Measurements from ENCODE around the gene HEMK1.

Gene HEMK1

GRCh38 chr3:50545781-50546180, 23.5 kb upstream of the HEMK1 start:
- no peak for TF ChIP-seq CTCF (IDR thresholded peaks at IDR 0.05; ENCODE audit: extremely low read depth, insufficient read depth, missing control alignments)
- in situ Hi-C loops (cut with MboI; ENCODE audit: low pct_unique_long_range_greater_than_20kb, low sequenced_read_pairs, unreplicated experiment) = no loop called here
- no peak for DNase-seq (ENCODE audit: low spot score)

GRCh38 chr3:50549226-50549625, 20.1 kb upstream of the HEMK1 start:
- DNase-seq (ENCODE audit: low spot score) = no peak
- in situ Hi-C loops (cut with MboI; ENCODE audit: low pct_unique_long_range_greater_than_20kb, low sequenced_read_pairs, unreplicated experiment) = no loop called here
- TF ChIP-seq CTCF (IDR thresholded peaks at IDR 0.05; ENCODE audit: extremely low read depth, insufficient read depth, missing control alignments) = no peak

- in situ Hi-C loops (cut with MboI; ENCODE audit: low pct_unique_long_range_greater_than_20kb, low sequenced_read_pairs, unreplicated experiment) = loop anchor here (10.0 kb wide), 1 partner anchor 205 kb away; the partner anchor contains the start of genes RASSF1 and ZMYND10
- peak; percentile 79 for DNase-seq (ENCODE audit: low spot score)
- TF ChIP-seq CTCF (IDR thresholded peaks at IDR 0.05; ENCODE audit: extremely low read depth, insufficient read depth, missing control alignments) = peak; percentile 85
These were observed 19.1 kb upstream of the HEMK1 start for GRCh38 chr3:50550079-50550736.

DNA sequence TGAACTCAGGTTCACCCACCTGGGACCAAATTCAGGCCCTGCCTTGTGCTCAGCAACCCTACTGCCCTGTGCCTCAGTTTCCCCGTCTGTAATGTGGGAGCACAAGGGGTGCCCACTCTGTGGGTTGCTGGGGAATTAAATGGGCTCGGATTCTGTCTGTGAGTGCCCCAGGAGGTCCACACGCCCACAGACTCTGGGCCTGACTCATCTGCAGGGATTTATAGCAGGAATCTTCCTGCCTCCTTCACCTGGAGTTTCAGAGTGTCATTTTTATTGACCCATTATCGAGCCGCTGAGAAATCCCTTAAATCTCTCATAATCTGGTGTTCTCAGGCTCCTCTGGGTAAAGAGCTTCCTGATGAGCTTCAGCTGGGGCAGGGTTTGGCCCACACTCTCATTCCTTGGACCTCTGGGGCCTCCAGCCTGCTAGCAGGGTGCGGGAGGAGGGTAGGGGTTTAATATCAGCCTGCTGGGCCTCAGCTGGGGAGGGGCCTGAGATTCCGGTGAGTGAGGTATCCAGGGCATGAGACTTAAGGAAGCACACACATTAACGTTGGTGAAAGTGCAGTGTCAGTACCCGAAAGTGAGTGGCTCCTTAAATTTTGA, 18.2 kb upstream of the HEMK1 start:
- in situ Hi-C loops (cut with MboI; ENCODE audit: low pct_unique_long_range_greater_than_20kb, low sequenced_read_pairs, unreplicated experiment) = loop anchor here (10.0 kb wide), 1 partner anchor 206 kb away; the partner anchor contains the start of genes RASSF1 and ZMYND10
- no peak for TF ChIP-seq CTCF (IDR thresholded peaks at IDR 0.05; ENCODE audit: extremely low read depth, insufficient read depth, missing control alignments)
- DNase-seq (ENCODE audit: low spot score) = no peak

DNA sequence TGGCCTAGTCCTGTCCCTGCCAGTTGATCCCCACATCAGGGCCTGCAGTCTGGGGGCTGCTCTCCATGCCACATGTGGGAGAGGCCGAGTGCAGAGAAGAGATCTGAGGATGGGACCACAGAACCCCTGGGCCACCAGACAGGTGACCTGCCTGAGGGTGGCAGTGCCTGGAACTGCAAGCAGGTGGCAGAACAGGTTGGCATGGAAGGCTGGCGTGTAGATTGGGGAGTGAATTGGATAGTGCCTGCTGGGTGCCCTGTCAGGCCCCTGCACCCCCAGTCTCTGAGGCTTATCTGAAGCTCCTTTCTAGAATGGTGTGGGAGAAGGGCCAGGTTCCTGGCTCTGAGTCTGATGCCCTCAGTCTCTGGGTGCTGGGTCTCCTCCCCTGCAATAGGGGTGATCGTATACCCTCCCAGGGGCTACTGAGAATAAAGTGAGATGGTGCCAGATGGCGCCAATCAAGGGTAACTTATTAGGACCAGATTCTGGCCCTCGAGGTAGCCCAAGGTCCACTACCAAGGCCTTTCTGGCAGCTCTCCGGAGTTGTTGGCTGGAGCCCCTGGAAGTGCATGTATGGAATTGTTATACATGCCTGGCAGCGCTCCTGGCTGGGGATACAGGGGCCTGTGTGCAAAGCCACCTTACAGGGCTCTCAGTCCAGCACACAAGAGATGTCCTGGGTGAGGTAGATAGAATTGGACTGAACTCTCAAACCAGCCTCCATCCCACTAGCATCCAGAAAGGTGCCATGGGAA, 17.5 kb upstream of the HEMK1 start:
- no peak for TF ChIP-seq CTCF (IDR thresholded peaks at IDR 0.05; ENCODE audit: extremely low read depth, insufficient read depth, missing control alignments)
- in situ Hi-C loops (cut with MboI; ENCODE audit: low pct_unique_long_range_greater_than_20kb, low sequenced_read_pairs, unreplicated experiment) = loop anchor here (10.0 kb wide), 1 partner anchor 207 kb away; the partner anchor contains the start of genes RASSF1 and ZMYND10
- no peak for DNase-seq (ENCODE audit: low spot score)

- DNase-seq (ENCODE audit: low spot score) = no peak
- no peak for TF ChIP-seq CTCF (IDR thresholded peaks at IDR 0.05; ENCODE audit: extremely low read depth, insufficient read depth, missing control alignments)
- in situ Hi-C loops (cut with MboI; ENCODE audit: low pct_unique_long_range_greater_than_20kb, low sequenced_read_pairs, unreplicated experiment) = loop anchor here (10.0 kb wide), 1 partner anchor 208 kb away; the partner anchor contains the start of genes RASSF1 and ZMYND10
These were observed 16.7 kb upstream of the HEMK1 start for GRCh38 chr3:50552598-50552997.
